ENCODE data around the gene PTPRK.

The PTPRK gene

DNA sequence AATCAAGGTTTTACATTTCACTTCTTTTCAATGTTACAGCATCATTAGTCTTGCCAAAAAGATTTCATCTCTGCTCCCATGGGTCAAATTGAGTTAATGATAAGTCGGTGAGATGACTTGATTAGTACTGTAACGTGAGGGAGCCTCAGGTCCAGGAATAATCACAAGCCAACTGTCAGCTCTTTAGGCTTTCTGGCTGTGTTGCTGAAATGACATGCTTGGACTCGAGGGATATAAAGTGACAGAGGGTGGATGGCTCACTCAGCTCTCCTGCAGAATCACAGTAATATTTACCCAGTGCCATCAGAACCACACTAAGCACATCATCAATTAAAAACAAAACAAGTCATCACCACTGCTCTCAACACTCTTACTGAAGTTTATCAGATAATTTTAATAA is 423.4 kb downstream of the PTPRK start:
- Histone ChIP-seq H3K36me3 (replicated peaks; ENCODE audit: low read depth, low read length) (no peaks in the 10 kb centered on the region), H3K9ac (ENCODE audit: low read length) (no peak overlapping the region), H3K27ac (ENCODE audit: low read length) (no peak overlapping the region), H3K27me3 (ENCODE audit: low read depth, low read length) (no peaks in the 10 kb centered on the region), H3K4me3 (ENCODE audit: low read length) (no peak overlapping the region), H4K20me1 (ENCODE audit: insufficient read depth, low read length) (no peaks in the 10 kb centered on the region), H3K79me2 (ENCODE audit: low read length) (no peaks in the 10 kb centered on the region), H2AFZ (ENCODE audit: low read depth, low read length) (no peak overlapping the region), H3K4me1 (ENCODE audit: low read length) (no peaks in the 10 kb centered on the region), H3K9me3 (ENCODE audit: insufficient read depth, low read length) (no peaks in the 10 kb centered on the region), H3K4me2 (ENCODE audit: low read length) (no peak overlapping the region)
- TF ChIP-seq, protein P1, sequence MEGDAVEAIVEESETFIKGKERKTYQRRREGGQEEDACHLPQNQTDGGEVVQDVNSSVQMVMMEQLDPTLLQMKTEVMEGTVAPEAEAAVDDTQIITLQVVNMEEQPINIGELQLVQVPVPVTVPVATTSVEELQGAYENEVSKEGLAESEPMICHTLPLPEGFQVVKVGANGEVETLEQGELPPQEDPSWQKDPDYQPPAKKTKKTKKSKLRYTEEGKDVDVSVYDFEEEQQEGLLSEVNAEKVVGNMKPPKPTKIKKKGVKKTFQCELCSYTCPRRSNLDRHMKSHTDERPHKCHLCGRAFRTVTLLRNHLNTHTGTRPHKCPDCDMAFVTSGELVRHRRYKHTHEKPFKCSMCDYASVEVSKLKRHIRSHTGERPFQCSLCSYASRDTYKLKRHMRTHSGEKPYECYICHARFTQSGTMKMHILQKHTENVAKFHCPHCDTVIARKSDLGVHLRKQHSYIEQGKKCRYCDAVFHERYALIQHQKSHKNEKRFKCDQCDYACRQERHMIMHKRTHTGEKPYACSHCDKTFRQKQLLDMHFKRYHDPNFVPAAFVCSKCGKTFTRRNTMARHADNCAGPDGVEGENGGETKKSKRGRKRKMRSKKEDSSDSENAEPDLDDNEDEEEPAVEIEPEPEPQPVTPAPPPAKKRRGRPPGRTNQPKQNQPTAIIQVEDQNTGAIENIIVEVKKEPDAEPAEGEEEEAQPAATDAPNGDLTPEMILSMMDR (IDR thresholded peaks at IDR 0.05; ENCODE audit: low read depth, low read length) = no peak
- TF ChIP-seq EZH2phosphoT487 (IDR thresholded peaks at IDR 0.05; ENCODE audit: low read depth) = no peak

DNA sequence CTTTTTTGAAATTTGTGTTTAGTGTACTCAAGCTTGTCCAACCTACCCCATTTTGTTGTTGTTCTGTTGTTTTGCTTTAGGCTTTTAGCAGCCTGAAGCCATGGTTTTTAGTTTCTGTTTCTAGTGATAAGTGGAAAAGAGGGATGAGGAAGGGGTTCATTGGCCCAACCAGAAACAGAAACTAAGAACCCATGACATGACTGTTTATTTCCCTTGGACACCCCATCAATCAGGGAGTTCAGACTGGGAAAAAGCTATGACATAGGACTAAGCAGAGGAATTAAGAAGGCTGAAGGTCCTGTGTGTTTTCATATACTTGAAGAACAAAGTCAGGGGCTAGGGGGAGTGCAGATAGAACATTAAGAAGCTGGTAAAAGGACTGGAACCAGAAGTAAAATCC is 425.0 kb downstream of the PTPRK start:
- TF ChIP-seq EZH2phosphoT487 (IDR thresholded peaks at IDR 0.05; ENCODE audit: low read depth) = no peak
- TF ChIP-seq, protein P1 (IDR thresholded peaks at IDR 0.05; ENCODE audit: low read depth, low read length) = no peak
- Histone ChIP-seq H2AFZ (ENCODE audit: low read depth, low read length) (no peak overlapping the region), H3K9ac (ENCODE audit: low read length) (no peak overlapping the region), H3K36me3 (replicated peaks; ENCODE audit: low read depth, low read length) (no peaks in the 10 kb centered on the region), H3K27me3 (ENCODE audit: low read depth, low read length) (no peaks in the 10 kb centered on the region), H3K27ac (ENCODE audit: low read length) (no peak overlapping the region), H3K4me3 (ENCODE audit: low read length) (no peak overlapping the region), H3K9me3 (ENCODE audit: insufficient read depth, low read length) (no peaks in the 10 kb centered on the region), H4K20me1 (ENCODE audit: insufficient read depth, low read length) (no peaks in the 10 kb centered on the region), H3K79me2 (ENCODE audit: low read length) (no peaks in the 10 kb centered on the region), H3K4me1 (ENCODE audit: low read length) (no peaks in the 10 kb centered on the region), H3K4me2 (ENCODE audit: low read length) (no peak overlapping the region)

DNA sequence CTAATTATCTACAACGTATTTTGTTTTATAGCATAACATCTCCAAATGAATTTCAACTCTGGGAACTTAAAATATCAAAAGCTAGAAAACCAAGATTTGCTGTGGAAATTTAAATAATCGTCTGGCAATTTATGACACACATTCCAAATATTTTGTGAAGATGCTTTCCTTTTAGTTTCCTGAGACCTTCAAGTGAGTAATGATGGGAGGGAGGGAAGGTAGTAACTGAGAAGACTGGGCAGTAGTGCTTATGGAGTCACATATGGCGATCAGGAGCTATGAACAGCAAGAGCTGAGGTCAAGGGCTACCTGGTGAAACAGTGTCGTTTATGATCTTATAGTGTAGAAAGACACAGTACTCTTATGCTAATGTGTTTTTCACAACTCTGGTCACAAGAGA is 441.4 kb downstream of the PTPRK start:
- Histone ChIP-seq H3K4me2 (ENCODE audit: low read length) (no peak overlapping the region), H3K9ac (ENCODE audit: low read length) (no peak overlapping the region), H3K4me3 (ENCODE audit: low read length) (no peak overlapping the region), H3K27me3 (ENCODE audit: low read depth, low read length) (no peaks in the 10 kb centered on the region), H3K79me2 (ENCODE audit: low read length) (no peaks in the 10 kb centered on the region), H3K27ac (ENCODE audit: low read length) (no peak overlapping the region), H4K20me1 (ENCODE audit: insufficient read depth, low read length) (no peaks in the 10 kb centered on the region), H3K36me3 (replicated peaks; ENCODE audit: low read depth, low read length) (no peaks in the 10 kb centered on the region), H2AFZ (ENCODE audit: low read depth, low read length) (no peak overlapping the region), H3K9me3 (ENCODE audit: insufficient read depth, low read length) (no peaks in the 10 kb centered on the region), H3K4me1 (ENCODE audit: low read length) (peaks cover 7% of the 10 kb centered on the region)
- TF ChIP-seq EZH2phosphoT487 (IDR thresholded peaks at IDR 0.05; ENCODE audit: low read depth) = no peak
- TF ChIP-seq, protein P1 (IDR thresholded peaks at IDR 0.05; ENCODE audit: low read depth, low read length) = no peak

DNA sequence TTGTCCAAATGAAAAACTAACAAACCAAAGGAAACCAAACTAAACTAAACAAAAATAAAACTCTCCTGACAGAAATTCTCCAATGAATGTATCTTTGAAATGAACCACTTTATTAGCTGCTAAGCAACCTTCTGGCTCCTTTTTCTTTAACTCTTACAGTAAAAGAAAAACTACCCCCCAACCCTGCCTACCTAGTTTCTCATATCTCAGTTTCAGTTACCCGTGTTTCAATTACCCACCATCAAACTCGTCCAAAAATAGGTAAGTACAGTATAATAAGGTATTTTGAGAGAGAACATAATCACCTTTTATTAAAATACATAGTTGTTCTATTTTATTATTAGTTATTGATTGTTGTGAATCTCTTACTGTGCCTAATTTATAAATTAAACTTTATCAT is 442.1 kb downstream of the PTPRK start:
- Histone ChIP-seq H3K9me3 (ENCODE audit: insufficient read depth, low read length) (no peaks in the 10 kb centered on the region), H3K4me1 (ENCODE audit: low read length) (peaks cover 7% of the 10 kb centered on the region), H4K20me1 (ENCODE audit: insufficient read depth, low read length) (no peaks in the 10 kb centered on the region), H2AFZ (ENCODE audit: low read depth, low read length) (no peak overlapping the region), H3K9ac (ENCODE audit: low read length) (no peak overlapping the region), H3K79me2 (ENCODE audit: low read length) (no peaks in the 10 kb centered on the region), H3K36me3 (replicated peaks; ENCODE audit: low read depth, low read length) (no peaks in the 10 kb centered on the region), H3K4me3 (ENCODE audit: low read length) (no peak overlapping the region), H3K27me3 (ENCODE audit: low read depth, low read length) (no peaks in the 10 kb centered on the region), H3K4me2 (ENCODE audit: low read length) (no peak overlapping the region), H3K27ac (ENCODE audit: low read length) (no peak overlapping the region)
- TF ChIP-seq, protein P1 (IDR thresholded peaks at IDR 0.05; ENCODE audit: low read depth, low read length) = no peak
- TF ChIP-seq EZH2phosphoT487 (IDR thresholded peaks at IDR 0.05; ENCODE audit: low read depth) = no peak

Data from OCI-LY3 (cell line).